ENCODE results near the gene SYTL4.

The SYTL4 gene

GRCh38 chrX:100704581-100705203 is 27.2 kb downstream of the SYTL4 start:
- Histone ChIP-seq H3K4me1 (ENCODE audit: control insufficient read depth in 1 of 2, insufficient read depth in 2 of 2, low read length in 2 of 2) (no peaks in the 10 kb centered on the region), H4K8ac (ENCODE audit: low read depth, low read length) (no peak overlapping the region), H3K9me3 (ENCODE audit: insufficient read depth, low read depth, low read length) (no peaks in the 10 kb centered on the region), H4K91ac (ENCODE audit: low read depth, low read length) (no peak overlapping the region), H3K27me3 (ENCODE audit: insufficient read depth, low read length) (no peaks in the 10 kb centered on the region), H3K4me3 (ENCODE audit: low read depth, low read length) (no peak overlapping the region), H3K79me1 (ENCODE audit: low read length) (no peaks in the 10 kb centered on the region), H2AK5ac (ENCODE audit: low read length) (no peak overlapping the region), H3K14ac (ENCODE audit: low read length) (no peak overlapping the region), H3K4ac (ENCODE audit: low read depth, low read length) (no peak overlapping the region), H3K27ac (ENCODE audit: low read depth, low read length) (no peak overlapping the region), H2AFZ (ENCODE audit: insufficient read depth, low read length, poor library complexity) (no peak overlapping the region), H2BK5ac (ENCODE audit: low read depth, low read length, poor library complexity) (no peak overlapping the region), H3K23ac (ENCODE audit: low read length) (no peak overlapping the region), H3K4me2 (ENCODE audit: low read length) (no peak overlapping the region), H3K9ac (ENCODE audit: low read length) (no peak overlapping the region), H3K79me2 (ENCODE audit: control insufficient read depth, insufficient read depth, low read length, poor library complexity) (no peaks in the 10 kb centered on the region), H2BK12ac (ENCODE audit: low read length) (no peak overlapping the region), H2BK120ac (ENCODE audit: insufficient read depth, low read length, poor library complexity) (no peak overlapping the region), H3K36me3 (ENCODE audit: control insufficient read depth in 1 of 2, insufficient read depth in 2 of 2, low read length in 2 of 2) (no peaks in the 10 kb centered on the region), H3K18ac (ENCODE audit: low read length) (no peak overlapping the region), H4K12ac (ENCODE audit: low read depth, low read length) (no peak overlapping the region)
- WGBS (ENCODE audit: extremely low coverage, insufficient coverage, insufficient read length), result no CpG with 5 or more reads among the region's 3 CpGs
- no peak for DNase-seq

- Histone ChIP-seq H2BK5ac (ENCODE audit: low read depth, low read length, poor library complexity) (no peak overlapping the region), H3K23ac (ENCODE audit: low read length) (no peak overlapping the region), H3K27ac (ENCODE audit: low read depth, low read length) (no peak overlapping the region), H3K18ac (ENCODE audit: low read length) (no peak overlapping the region), H3K36me3 (ENCODE audit: control insufficient read depth in 1 of 2, insufficient read depth in 2 of 2, low read length in 2 of 2) (no peaks in the 10 kb centered on the region), H3K4me2 (ENCODE audit: low read length) (no peak overlapping the region), H3K27me3 (ENCODE audit: insufficient read depth, low read length) (no peaks in the 10 kb centered on the region), H2BK12ac (ENCODE audit: low read length) (no peak overlapping the region), H4K8ac (ENCODE audit: low read depth, low read length) (no peak overlapping the region), H2AFZ (ENCODE audit: insufficient read depth, low read length, poor library complexity) (no peak overlapping the region), H3K4ac (ENCODE audit: low read depth, low read length) (no peak overlapping the region), H3K9ac (ENCODE audit: low read length) (no peak overlapping the region), H4K91ac (ENCODE audit: low read depth, low read length) (no peak overlapping the region), H2BK120ac (ENCODE audit: insufficient read depth, low read length, poor library complexity) (no peak overlapping the region), H3K4me1 (ENCODE audit: control insufficient read depth in 1 of 2, insufficient read depth in 2 of 2, low read length in 2 of 2) (no peaks in the 10 kb centered on the region), H3K9me3 (ENCODE audit: insufficient read depth, low read depth, low read length) (no peaks in the 10 kb centered on the region), H3K79me1 (ENCODE audit: low read length) (no peaks in the 10 kb centered on the region), H3K79me2 (ENCODE audit: control insufficient read depth, insufficient read depth, low read length, poor library complexity) (no peaks in the 10 kb centered on the region), H3K14ac (ENCODE audit: low read length) (no peak overlapping the region), H2AK5ac (ENCODE audit: low read length) (no peak overlapping the region), H3K4me3 (ENCODE audit: low read depth, low read length) (no peak overlapping the region), H4K12ac (ENCODE audit: low read depth, low read length) (no peak overlapping the region)
- DNase-seq, result no peak
- no CpG with 5 or more reads among the region's 1 CpG for WGBS (ENCODE audit: extremely low coverage, insufficient coverage, insufficient read length)
These were observed 31.1 kb downstream of the SYTL4 start for GRCh38 chrX:100700809-100701208.

- Histone ChIP-seq H3K9ac (ENCODE audit: low read length) (no peak overlapping the region), H3K4ac (ENCODE audit: low read depth, low read length) (no peak overlapping the region), H3K18ac (ENCODE audit: low read length) (no peak overlapping the region), H2BK12ac (ENCODE audit: low read length) (no peak overlapping the region), H3K23ac (ENCODE audit: low read length) (no peak overlapping the region), H4K91ac (ENCODE audit: low read depth, low read length) (no peak overlapping the region), H3K27ac (ENCODE audit: low read depth, low read length) (no peak overlapping the region), H4K12ac (ENCODE audit: low read depth, low read length) (no peak overlapping the region), H2BK120ac (ENCODE audit: insufficient read depth, low read length, poor library complexity) (no peak overlapping the region), H3K4me2 (ENCODE audit: low read length) (no peak overlapping the region), H2BK5ac (ENCODE audit: low read depth, low read length, poor library complexity) (no peak overlapping the region), H4K8ac (ENCODE audit: low read depth, low read length) (no peak overlapping the region), H3K4me3 (ENCODE audit: low read depth, low read length) (no peak overlapping the region), H3K27me3 (ENCODE audit: insufficient read depth, low read length) (no peaks in the 10 kb centered on the region), H3K79me1 (ENCODE audit: low read length) (no peaks in the 10 kb centered on the region), H3K14ac (ENCODE audit: low read length) (no peak overlapping the region), H2AFZ (ENCODE audit: insufficient read depth, low read length, poor library complexity) (no peak overlapping the region), H2AK5ac (ENCODE audit: low read length) (no peak overlapping the region), H3K36me3 (ENCODE audit: control insufficient read depth in 1 of 2, insufficient read depth in 2 of 2, low read length in 2 of 2) (no peaks in the 10 kb centered on the region), H3K9me3 (ENCODE audit: insufficient read depth, low read depth, low read length) (no peaks in the 10 kb centered on the region), H3K4me1 (ENCODE audit: control insufficient read depth in 1 of 2, insufficient read depth in 2 of 2, low read length in 2 of 2) (no peaks in the 10 kb centered on the region), H3K79me2 (ENCODE audit: control insufficient read depth, insufficient read depth, low read length, poor library complexity) (no peaks in the 10 kb centered on the region)
- DNase-seq, result no peak
These were observed 33.4 kb downstream of the SYTL4 start for GRCh38 chrX:100698551-100698950.

- Histone ChIP-seq H2BK5ac (ENCODE audit: low read depth, low read length, poor library complexity) (no peak overlapping the region), H2AFZ (ENCODE audit: insufficient read depth, low read length, poor library complexity) (no peak overlapping the region), H3K9ac (ENCODE audit: low read length) (no peak overlapping the region), H2BK12ac (ENCODE audit: low read length) (no peak overlapping the region), H3K4me2 (ENCODE audit: low read length) (no peak overlapping the region), H3K36me3 (ENCODE audit: control insufficient read depth in 1 of 2, insufficient read depth in 2 of 2, low read length in 2 of 2) (no peaks in the 10 kb centered on the region), H3K18ac (ENCODE audit: low read length) (no peak overlapping the region), H3K79me2 (ENCODE audit: control insufficient read depth, insufficient read depth, low read length, poor library complexity) (no peaks in the 10 kb centered on the region), H2AK5ac (ENCODE audit: low read length) (no peak overlapping the region), H3K4me3 (ENCODE audit: low read depth, low read length) (no peak overlapping the region), H3K4ac (ENCODE audit: low read depth, low read length) (no peak overlapping the region), H3K27ac (ENCODE audit: low read depth, low read length) (no peak overlapping the region), H2BK120ac (ENCODE audit: insufficient read depth, low read length, poor library complexity) (no peak overlapping the region), H3K27me3 (ENCODE audit: insufficient read depth, low read length) (no peaks in the 10 kb centered on the region), H4K8ac (ENCODE audit: low read depth, low read length) (no peak overlapping the region), H3K4me1 (ENCODE audit: control insufficient read depth in 1 of 2, insufficient read depth in 2 of 2, low read length in 2 of 2) (no peaks in the 10 kb centered on the region), H4K91ac (ENCODE audit: low read depth, low read length) (no peak overlapping the region), H3K14ac (ENCODE audit: low read length) (no peak overlapping the region), H4K12ac (ENCODE audit: low read depth, low read length) (no peak overlapping the region), H3K9me3 (ENCODE audit: insufficient read depth, low read depth, low read length) (no peaks in the 10 kb centered on the region), H3K79me1 (ENCODE audit: low read length) (no peaks in the 10 kb centered on the region), H3K23ac (ENCODE audit: low read length) (no peak overlapping the region)
- WGBS (ENCODE audit: extremely low coverage, insufficient coverage, insufficient read length), result no CpG with 5 or more reads among the region's 3 CpGs
- no peak for DNase-seq
These were observed 35.1 kb downstream of the SYTL4 start for GRCh38 chrX:100696699-100697351.

Data from trophoblast cell (in vitro differentiated cells and primary cell).